GM11168 (cell line): ENCODE measurements around the gene OSGEP.

Experiments
- in situ Hi-C: fragments of 300-500 bp; cut with MboI; formaldehyde crosslinking; loops from one replicate; pipeline ENCODE4 v1.12.0; 2022; ENCODE audit warnings: low sequenced_read_pairs; ENCODE audit not compliant: unreplicated experiment

OSGEP gene

DNA sequence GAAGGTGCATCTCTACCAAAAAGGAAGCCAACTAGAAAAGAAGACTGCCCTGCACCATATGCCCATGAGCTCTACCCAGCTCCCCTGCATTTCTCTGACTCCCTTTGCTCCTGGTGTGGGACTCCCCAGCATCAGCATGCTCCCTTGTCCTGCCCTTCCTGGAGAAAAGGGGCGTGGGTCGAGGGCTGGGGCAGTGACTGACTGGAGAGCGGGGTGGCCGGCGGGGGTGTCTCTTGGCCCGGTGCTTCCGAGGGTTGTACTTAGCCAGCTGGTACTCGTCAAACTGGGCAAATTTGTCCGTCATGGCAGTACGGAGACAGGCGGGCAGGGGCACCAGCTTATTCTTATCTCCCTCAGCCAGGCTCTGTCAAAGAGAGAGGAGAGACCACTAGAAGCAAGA, 51.1 kb downstream of the OSGEP start:
- in situ Hi-C loops, result no loop called here

DNA sequence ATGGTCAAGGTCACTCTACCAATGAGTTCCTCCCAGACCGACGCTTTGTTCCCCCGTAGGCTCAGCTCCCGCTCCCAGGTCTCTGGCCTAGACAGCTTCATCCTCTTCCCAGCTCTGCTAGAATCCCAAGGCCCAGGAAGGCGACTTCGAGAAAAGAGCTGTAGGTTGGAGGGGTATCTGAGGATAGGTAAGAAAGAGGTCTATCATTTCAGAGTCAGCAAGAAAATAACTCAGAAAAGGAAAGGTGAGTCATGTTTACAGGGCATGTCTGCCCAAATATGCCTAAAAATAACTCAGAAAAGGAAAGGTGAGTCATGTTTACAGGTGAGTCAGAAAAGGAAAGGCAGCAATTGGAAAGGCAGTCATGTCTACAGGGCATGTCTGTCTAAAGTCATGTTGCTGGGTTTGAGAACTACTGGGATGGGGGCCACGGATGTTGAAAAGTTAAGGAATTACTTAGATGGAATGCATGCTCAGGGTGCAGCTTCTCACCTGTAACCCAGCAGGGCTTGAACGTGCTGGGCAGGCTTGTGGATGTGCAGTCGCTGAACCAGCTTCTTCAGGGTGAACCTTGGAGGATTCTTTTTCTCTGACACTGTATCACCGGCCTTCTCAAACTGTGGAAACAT, 53.5 kb downstream of the OSGEP start:
- in situ Hi-C loops, result no loop called here

DNA sequence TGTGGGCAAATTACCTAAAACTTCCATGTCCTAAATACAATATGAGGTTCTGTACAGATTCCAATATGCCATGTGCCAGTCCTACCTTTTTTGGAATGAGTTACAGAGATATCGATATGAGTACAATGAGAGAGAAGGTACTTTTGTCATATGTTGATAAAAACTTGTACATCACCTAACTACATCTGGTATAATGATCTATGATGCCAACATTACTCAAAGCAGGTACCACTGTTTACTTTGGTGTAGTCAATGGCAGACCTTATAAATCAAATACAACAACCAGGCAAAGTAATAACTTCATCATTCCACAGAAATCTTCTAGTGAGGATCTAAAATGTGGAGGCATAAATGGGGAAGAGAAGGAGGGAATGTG, 54.0 kb downstream of the OSGEP start:
- in situ Hi-C loops, result no loop called here

DNA sequence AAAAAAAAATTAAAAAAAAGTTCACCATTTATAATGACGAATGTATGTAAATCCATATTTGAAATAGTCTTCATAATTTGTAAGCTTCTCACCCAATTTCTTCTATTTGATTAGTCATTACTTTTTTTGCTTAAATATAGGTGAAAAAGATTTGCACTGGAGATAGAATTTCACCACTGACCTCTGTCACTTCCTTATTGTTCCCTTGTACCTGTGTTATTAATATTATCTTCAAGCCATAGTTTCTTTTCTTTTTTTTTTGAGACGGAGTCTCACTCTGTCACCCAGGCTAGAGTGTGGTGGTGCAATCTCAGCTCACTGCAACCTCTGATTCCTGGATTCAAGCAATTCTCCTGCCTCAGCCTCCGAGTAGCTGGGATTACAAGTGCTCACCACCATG, 57.1 kb downstream of the OSGEP start:
- in situ Hi-C loops, result no loop called here
